ENCODE measurements around the gene TMEM101. TPM values are rescaled to one million over a fixed set of nuclear protein-coding genes. Genes with fewer than 3 reads are reported as not detected.

TMEM101 gene
- total RNA-seq, 1 experiment from 2014 or later = 12.7 TPM

- Histone ChIP-seq H3K27me3 (replicated peaks; ENCODE audit: insufficient read depth, low read depth, low read length, poor library complexity) (no peaks in the 10 kb centered on the region), H3K9me3 (ENCODE audit: low read depth, low read length, poor library complexity, severe bottlenecking) (no peaks in the 10 kb centered on the region), H3K36me3 (ENCODE audit: insufficient read depth, low read length, poor library complexity, severe bottlenecking) (no peaks in the 10 kb centered on the region), H3K27ac (ENCODE audit: low read depth, low read length, poor library complexity, severe bottlenecking) (no peak overlapping the region), H3K4me3 (ENCODE audit: low read depth, low read length, poor library complexity, severe bottlenecking) (no peak overlapping the region), H3K4me1 (ENCODE audit: insufficient read depth, low read length, poor library complexity, severe bottlenecking) (no peaks in the 10 kb centered on the region)
- DNase-seq (ENCODE audit: low spot score) = no peak
- CTCF ChIA-PET = no interaction called here
- TF ChIP-seq CTCF (conservative IDR thresholded peaks at IDR 0.05; ENCODE audit: low read depth, low read length) (no peak), EZH2 (IDR thresholded peaks at IDR 0.05; ENCODE audit: borderline replicate concordance, low read depth, low read length, poor library complexity, severe bottlenecking) (no peak)
- no TSS peak for BruUV-seq (replicated peaks)
- POLR2A ChIA-PET (ENCODE audit: low non-redundant PET) = no interaction called here
- intact Hi-C loops (cut with micrococcal nuclease; ENCODE audit: unreplicated experiment) = no loop called here
These were observed 47.4 kb downstream of the TMEM101 start for GRCh38 chr17:43967251-43967875.

GRCh38 chr17:43966276-43966675, 48.5 kb downstream of the TMEM101 start:
- TF ChIP-seq CTCF (conservative IDR thresholded peaks at IDR 0.05; ENCODE audit: low read depth, low read length) = no peak
- no peak for TF ChIP-seq EZH2 (IDR thresholded peaks at IDR 0.05; ENCODE audit: borderline replicate concordance, low read depth, low read length, poor library complexity, severe bottlenecking)
- Histone ChIP-seq H3K4me3 (ENCODE audit: low read depth, low read length, poor library complexity, severe bottlenecking) (no peak overlapping the region), H3K4me1 (ENCODE audit: insufficient read depth, low read length, poor library complexity, severe bottlenecking) (no peaks in the 10 kb centered on the region), H3K9me3 (ENCODE audit: low read depth, low read length, poor library complexity, severe bottlenecking) (no peaks in the 10 kb centered on the region), H3K27me3 (replicated peaks; ENCODE audit: insufficient read depth, low read depth, low read length, poor library complexity) (no peaks in the 10 kb centered on the region), H3K36me3 (ENCODE audit: insufficient read depth, low read length, poor library complexity, severe bottlenecking) (no peaks in the 10 kb centered on the region), H3K27ac (ENCODE audit: low read depth, low read length, poor library complexity, severe bottlenecking) (no peak overlapping the region)
- CTCF ChIA-PET = no interaction called here
- DNase-seq (ENCODE audit: low spot score) = no peak
- POLR2A ChIA-PET (ENCODE audit: low non-redundant PET) = no interaction called here
- intact Hi-C loops (cut with micrococcal nuclease; ENCODE audit: unreplicated experiment) = no loop called here
- no TSS peak for BruUV-seq (replicated peaks)

GRCh38 chr17:43962479-43962878, 52.3 kb downstream of the TMEM101 start:
- H3K4me1 ChIP-seq (ENCODE audit: insufficient read depth, low read length, poor library complexity, severe bottlenecking) = no peaks in the 10 kb centered on the region
- H3K27me3 ChIP-seq (replicated peaks; ENCODE audit: insufficient read depth, low read depth, low read length, poor library complexity) = no peaks in the 10 kb centered on the region
- ChIA-PET POLR2A (ENCODE audit: low non-redundant PET) (no interaction called here), CTCF (no interaction called here)
- no peak overlapping the region for H3K27ac ChIP-seq (ENCODE audit: low read depth, low read length, poor library complexity, severe bottlenecking)
- no peak overlapping the region for H3K4me3 ChIP-seq (ENCODE audit: low read depth, low read length, poor library complexity, severe bottlenecking)
- H3K9me3 ChIP-seq (ENCODE audit: low read depth, low read length, poor library complexity, severe bottlenecking) = no peaks in the 10 kb centered on the region
- BruUV-seq (replicated peaks) = no TSS peak
- no peak for TF ChIP-seq CTCF (conservative IDR thresholded peaks at IDR 0.05; ENCODE audit: low read depth, low read length)
- TF ChIP-seq EZH2 (IDR thresholded peaks at IDR 0.05; ENCODE audit: borderline replicate concordance, low read depth, low read length, poor library complexity, severe bottlenecking) = no peak
- H3K36me3 ChIP-seq (ENCODE audit: insufficient read depth, low read length, poor library complexity, severe bottlenecking) = no peaks in the 10 kb centered on the region
- intact Hi-C loops (cut with micrococcal nuclease; ENCODE audit: unreplicated experiment) = no loop called here
- DNase-seq (ENCODE audit: low spot score) = no peak

Data from A673 (cell line).